ENCODE data around the gene UBE2J1. TPM values are rescaled to one million over a fixed set of nuclear protein-coding genes. Genes with fewer than 3 reads are reported as not detected.
A peak's percentile ranks its signal among the peaks of the same experiment; 100 is the strongest.
"Not testable (repeated sequence)": the region's sequence is repeated elsewhere in the genome, so short reads cannot be mapped to it uniquely, and the experiment has no call there.

UBE2J1 gene
- total RNA-seq, 1 donor from 2014 or later, result 15.0 TPM

DNA sequence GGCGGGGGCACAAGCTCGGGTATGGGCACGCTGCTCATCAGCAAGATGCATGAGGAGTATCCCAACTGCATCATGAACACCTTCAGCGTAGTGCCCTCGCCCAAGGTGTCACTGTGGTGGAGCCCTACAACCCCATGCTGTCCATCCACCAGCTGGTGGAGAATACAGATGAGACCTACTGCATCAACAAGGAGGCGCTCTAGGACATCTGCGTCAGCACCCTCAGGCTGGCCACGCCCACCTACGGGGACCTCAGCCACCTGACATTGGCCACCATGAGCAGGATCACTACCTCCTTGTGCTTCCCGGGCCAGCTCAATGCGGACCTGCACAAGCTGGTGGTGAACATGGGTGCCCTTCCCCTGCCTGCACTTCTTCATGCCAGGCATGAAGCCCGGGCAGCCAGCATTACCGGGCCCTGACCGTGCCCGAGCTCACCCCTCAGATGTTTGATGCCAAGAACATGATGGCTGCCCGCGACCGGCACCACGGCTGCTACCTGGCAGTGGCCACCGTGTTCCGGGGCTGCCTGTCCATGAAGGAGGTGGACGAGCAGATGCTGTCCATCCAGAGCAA is 50.2 kb downstream of the UBE2J1 start:
- DNase-seq (ENCODE audit: missing footprints) (no peak), ATAC-seq (no peak)
- intact Hi-C loops (cut with DNase I), result no loop called here

DNA sequence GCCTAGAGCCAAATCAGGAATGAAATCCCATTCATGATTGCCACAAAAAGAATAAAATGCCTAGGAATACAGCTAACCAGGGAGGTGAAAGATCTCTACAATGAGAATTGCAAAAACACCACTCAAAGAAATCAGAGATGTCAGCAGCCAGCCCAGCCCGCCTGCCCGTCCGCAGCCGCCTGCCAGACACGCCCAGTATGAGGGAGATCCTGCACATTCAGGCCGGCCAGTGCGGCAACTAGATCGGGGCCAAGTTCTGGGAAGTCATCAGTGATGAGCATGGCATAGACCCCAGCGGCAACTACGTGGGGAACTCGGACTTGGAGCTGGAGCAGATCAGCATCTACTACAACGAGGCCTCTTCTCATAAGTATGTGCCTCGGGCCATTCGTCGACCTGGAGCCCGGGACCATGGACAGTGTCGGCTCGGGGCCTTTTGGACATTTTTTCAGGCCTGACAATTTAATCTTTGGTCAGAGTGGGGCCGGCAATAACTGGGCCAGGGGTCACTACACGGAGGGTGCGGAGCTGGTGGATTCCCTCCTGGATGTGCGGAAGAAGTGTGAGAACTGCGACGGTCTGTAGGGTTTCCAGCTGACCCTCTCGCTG is 50.8 kb downstream of the UBE2J1 start:
- intact Hi-C loops (cut with DNase I), result no loop called here
- no peak for ATAC-seq
- no peak for DNase-seq (ENCODE audit: missing footprints)

DNA sequence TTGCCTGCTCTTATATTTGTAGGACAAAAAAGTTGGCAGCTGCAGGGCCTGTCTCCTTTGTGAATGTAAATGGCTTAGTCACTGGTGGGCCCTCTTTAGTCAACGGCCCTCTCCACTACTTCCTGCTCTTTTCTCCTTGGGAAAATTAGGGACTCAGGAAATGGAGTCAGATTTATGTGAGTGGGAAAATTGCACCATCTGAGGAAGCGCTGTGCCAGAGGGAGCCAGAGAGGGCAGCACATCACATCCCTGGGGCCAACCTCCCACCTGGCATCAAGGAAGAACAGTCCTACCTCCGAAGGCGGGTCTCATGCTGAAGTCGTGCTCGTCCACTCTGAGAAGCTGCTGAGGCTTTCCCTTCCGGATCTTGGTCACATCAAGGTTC is 53.1 kb downstream of the UBE2J1 start:
- intact Hi-C loops (cut with DNase I), result no loop called here

DNA sequence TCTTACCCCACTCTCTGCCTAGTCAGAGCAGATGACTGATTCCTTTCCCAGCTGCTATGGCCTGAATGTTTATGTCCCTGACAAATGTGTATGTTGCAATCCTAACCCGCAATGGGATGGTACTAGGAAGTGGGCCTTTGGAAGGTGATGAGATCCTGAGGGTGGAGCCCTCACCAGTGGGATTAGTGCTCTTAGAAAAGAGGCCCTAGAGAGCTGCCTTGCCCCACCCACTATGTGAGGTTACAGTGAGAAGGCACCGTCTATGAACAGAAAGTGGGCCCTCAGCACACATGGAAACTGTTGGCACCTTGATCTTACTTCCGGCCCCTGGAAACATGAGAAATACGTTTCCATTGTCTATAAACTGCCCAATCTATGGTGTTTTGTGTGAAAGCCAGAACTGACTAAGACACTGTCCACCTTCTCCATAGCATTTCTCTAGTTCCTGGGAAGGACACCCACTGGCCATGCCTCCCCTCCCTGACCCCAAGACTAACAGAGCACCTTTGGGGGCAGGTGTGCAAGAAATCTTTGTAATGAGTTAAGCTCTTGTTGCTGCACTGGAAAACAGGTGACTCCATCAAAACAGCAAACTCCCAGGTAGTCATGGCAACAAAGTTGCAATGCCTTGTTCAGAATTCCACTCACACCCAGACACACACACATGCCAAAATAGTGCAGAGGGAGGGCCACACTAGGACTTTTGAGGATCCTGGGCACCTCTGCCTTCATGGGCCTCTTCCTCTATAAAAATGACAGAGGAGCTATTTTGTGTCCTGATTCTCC is 53.6 kb downstream of the UBE2J1 start:
- DNase-seq (ENCODE audit: missing footprints) (no peak), ATAC-seq (no peak)
- intact Hi-C loops (cut with DNase I), result no loop called here

More for the DNA sequence above, 53.1 kb downstream of the UBE2J1 start:
- no peak for ATAC-seq
- DNase-seq (ENCODE audit: missing footprints), result no peak

DNA sequence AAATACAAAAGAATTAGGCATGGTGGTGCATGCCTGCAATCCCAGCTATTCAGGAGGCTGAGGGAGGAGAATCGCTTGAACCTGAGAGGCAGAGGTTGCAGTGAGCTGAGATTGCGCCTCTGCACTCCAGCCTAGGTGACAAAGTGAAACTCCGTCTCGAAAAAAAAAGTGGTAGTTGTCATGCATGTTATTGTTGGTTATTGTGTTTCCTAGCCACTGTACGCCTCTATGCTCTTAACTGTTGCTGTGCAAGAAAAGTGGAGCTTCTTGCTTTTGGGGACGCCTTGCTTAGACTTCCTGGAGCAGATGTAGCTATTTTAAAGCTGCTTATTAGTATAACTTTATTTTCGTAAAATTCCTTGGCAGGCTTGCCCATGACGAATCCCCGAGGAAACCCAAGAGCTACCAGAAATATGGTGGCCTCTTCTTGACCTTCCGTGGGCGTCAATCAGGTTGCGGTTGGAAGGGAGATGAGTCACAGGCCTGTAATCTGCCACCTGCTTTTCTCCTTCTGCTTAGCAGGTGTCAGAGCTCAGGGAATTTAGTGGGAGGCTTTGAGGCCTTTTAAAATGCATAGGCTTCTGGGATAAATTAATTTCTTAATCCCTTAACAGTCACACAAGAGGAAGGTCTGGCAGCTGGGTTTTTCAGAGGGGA is 54.7 kb downstream of the UBE2J1 start:
- peak; percentile 52 for ATAC-seq
- intact Hi-C loops (cut with DNase I), result no loop called here
- DNase-seq (ENCODE audit: missing footprints), result no peak

DNA sequence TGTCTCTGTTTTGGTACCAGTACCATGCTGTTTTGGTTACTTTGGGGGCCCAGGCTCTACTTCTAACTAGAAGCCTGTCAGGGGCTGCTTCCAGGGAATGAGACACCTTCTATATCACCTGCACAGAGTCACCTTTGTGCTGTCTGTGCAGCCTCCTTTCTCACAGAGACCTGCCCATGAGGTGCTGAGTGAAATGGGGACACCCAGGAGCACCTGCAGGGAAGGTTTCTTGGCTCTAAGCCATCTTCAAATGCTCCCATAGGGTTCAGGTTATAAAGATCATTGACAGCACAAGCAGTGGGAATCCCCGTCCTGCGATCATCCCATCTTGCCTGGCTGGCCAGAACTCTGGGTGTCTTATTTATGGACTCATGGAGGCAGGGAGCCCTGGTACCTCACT is 56.5 kb downstream of the UBE2J1 start:
- intact Hi-C loops (cut with DNase I), result no loop called here
- DNase-seq (ENCODE audit: missing footprints) (no peak), ATAC-seq (no peak)

DNA sequence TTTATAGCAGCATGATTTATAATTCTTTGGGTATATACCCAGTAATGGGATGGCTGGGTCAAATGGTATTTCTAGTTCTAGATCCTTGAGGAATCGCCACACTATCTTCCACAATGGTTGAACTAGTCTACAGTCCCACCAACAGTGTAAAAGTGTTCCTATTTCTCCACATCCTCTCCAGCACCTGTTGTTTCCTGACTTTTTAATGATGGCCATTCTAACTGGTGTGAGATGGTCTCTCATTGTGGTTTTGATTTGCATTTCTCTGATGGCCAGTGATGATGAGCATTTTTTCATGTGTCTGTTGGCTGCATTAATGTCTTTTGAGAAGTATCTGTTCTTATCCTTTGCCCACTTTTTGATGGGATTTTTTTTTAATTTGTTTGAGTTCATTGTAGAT is 57.4 kb downstream of the UBE2J1 start:
- intact Hi-C loops (cut with DNase I); ATAC-seq: not testable (repeated sequence)

DNA sequence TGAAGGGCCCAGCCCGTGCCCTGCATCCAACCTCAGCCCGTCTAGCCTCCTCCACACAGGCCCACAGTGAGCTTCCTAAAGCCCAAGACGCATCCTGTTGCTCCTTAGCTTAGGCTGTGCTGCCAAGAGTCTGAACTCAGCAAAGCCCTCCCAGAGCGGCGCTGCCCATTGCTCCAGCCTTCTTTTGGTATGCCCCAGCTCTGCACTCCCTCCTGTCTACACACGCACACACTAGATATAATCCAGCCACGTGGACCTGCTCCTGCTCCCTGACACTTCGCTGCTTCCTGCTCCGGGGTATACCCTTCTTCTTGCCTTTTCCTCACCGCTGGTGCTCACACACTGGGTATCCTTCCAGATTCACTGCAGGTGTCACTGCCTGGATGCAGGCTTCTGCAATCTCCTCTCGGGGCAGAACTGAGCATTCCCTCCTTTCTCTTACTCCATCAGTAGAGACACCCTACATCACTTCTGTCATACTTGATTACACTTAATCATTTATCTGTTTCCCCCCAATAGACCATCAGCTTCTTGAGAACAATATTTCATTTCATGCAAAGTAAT is 61.2 kb downstream of the UBE2J1 start:
- DNase-seq (ENCODE audit: missing footprints), result no peak
- no peak for ATAC-seq
- intact Hi-C loops (cut with DNase I), result no loop called here

More for the DNA sequence above, 57.4 kb downstream of the UBE2J1 start:
- DNase-seq (ENCODE audit: missing footprints), result not testable (repeated sequence)

DNA sequence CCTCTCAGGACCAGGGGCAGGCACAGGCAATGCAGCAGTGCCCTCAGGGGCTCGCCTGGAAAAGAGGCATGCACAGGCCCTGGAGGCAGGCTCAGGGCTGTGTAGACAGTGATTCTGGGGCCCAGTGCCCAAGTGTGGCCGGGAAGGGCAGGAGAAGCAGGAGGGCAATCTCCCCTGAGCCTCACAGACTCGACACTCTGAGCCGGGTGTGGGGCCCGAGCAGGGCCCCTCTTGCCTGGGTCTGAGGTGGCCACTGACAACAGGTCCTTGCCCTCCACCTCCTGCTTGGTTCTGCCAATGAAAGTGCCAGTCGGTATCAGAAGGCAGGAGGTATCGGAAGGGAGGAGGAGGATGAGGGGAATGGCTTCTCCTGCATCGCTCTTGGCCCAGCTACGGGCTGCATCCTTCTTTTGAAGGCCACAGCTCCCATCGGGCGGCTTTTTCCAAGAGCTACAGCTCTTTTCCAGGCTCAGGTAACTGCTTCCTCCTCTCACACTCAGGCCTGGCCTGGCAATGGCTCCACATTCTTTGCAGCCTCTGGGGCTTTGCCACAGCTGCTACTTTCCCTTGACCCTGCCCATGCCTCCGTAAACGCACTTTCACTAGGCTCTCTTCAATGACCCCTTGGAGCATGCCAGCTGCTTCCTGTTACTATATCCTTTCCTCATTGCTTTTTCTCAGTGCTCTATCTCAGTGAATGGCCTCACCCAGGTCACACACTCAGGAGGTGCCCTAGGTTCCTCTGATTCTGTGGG is 61.9 kb downstream of the UBE2J1 start:
- ATAC-seq (no peak), DNase-seq (ENCODE audit: missing footprints) (no peak)

DNA sequence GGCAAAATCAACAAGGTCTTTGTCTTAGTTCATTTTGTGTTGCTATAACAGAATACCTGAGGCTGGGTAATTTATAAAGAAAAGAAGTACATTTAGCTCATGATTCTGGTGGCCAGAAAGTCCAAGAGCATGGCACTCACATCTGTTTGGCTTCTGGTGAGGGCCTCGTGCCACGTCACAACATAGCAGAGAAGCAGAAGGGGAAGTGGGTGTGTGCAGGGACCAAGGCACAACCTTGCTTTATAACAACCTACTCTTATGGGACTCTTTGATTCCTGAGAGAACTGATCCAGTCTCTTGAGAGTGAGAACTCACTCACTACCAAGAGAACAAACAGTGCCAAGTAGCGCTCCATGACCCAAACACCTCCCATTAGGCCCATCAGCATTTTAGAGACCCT is 62.8 kb downstream of the UBE2J1 start:
- no peak for DNase-seq (ENCODE audit: missing footprints)
- no peak for ATAC-seq
- intact Hi-C loops (cut with DNase I), result no loop called here

More for the DNA sequence above, 61.9 kb downstream of the UBE2J1 start:
- intact Hi-C loops (cut with DNase I), result no loop called here

DNA sequence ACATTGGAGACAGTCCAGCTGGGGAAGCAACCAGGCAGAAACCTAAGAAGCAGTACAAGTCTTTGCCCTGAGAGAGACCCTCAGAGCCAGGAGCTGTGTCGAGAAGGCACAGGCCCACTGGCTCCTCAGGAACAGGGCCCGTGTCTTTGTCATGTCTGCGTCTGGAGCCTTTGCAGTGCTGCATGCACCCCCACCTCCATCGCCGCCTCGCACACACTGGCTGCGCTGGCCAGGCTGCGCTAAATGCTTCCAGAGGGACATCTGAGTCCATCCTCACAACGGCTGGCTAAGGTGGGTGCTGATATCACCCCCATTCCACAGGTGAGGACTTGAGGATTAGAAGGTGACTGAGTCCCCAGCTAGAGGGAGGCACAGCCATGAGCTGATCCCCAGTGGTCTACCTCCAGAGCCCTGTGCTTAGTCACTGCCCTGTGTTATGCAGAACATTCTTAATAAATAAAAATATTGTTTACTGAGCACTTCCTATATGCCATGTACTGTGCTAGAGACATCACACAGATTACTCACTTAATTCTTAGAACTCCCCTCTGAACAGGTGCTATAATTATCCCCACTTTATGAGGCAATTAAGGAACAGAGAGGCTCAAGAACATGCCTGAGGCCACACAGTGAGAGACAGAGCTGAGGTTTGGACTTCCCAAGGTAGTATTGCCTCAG is 65.0 kb downstream of the UBE2J1 start:
- no peak for ATAC-seq
- intact Hi-C loops (cut with DNase I), result no loop called here
- DNase-seq (ENCODE audit: missing footprints), result no peak

DNA sequence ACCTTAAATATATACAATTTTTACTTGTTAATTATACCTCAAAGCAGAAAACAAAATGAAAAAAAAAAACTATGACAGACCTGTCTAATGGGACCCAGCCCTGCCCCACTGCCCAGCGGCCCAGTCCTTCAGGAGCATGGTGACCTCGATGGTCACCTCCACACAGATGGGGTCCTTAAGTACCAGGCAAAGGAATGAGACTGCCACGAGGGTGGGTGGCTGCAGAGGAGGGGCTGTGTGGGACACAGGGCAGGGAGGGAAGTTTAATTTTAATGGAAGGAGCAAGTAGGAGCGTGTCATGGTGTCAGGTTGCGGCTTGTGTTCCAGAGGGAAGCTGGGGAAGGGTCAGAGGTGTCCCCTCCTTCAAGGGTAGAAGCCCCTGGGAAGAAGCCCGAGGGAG is 66.0 kb downstream of the UBE2J1 start:
- ATAC-seq (no peak), DNase-seq (ENCODE audit: missing footprints) (no peak)
- intact Hi-C loops (cut with DNase I), result no loop called here

DNA sequence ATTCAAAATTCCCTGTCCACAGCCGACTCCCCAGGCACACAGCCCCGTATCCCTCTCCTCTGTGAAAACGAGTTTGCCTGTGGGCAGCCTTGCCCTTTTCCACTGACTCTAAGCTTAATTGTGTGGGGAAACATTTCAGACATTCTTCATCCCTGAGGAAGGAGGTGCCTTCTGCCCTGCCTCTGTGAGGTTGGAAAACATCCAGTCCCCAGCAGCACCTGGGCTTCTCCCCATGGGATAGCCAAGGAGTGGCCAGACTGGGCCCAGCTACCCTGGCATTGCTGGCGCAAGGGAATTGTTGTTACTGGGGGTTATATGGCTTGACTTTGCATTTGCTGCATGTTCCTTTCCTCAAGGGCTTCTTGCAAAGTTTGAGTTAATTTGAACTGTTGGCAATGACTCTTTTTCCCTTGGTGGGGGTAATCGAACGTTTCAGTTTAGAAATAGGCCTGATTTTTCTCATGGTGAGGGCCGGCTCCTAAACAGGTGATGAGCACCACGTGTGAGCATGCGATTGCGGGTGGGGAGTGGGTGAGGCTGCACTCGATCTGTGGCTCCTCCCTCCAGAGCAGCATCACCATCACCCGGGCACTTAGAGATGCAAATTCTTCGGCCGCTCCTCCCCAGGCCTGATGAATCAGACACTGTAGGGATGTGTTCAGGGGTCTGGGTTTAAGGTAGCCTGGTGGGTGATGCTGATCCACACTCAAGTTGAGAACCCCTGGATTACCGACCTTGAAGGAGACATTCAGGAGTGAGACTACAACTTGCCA is 67.4 kb downstream of the UBE2J1 start:
- DNase-seq (ENCODE audit: missing footprints) (no peak), ATAC-seq (no peak)
- intact Hi-C loops (cut with DNase I), result no loop called here

DNA sequence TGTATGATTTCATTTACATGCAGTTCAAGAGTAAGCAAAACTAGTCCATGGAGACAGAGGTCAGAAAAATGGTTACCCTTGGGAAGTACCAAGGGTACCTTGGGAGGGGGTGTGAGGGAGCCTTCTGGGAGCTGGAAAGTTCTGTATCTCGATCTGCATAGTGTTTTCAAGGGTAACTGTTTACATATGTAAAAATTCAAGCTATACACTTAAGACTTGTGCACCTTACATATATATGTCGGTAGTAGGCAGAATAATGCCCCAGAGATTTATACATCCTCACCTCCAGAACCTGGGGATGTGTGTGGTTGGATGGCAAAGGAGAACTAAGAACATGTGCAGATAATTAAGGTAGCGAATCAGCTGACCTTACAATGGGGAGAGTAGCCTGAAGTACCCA is 68.4 kb downstream of the UBE2J1 start:
- no peak for ATAC-seq
- intact Hi-C loops (cut with DNase I), result no loop called here
- DNase-seq (ENCODE audit: missing footprints), result no peak

DNA sequence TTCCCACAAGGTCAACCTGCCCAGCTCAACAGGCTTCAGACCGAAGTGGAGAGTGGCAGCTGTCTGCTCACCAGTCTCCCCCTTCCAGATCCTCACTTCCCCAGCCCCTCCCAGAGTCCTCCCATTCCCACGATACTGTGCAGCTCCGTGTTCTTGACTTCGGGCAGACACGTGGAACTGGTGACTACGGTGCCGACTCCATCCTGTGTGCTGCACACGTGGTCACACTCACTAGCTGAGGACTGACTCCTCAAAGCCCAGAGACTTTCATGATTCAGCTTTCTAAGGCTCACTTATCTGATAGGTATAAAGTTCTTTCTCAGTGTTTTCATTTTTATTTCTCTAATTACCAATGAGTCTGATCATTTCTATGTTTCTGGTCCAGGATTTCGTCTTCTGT is 69.8 kb downstream of the UBE2J1 start:
- DNase-seq (ENCODE audit: missing footprints) (no peak), ATAC-seq (no peak)
- intact Hi-C loops (cut with DNase I), result no loop called here

DNA sequence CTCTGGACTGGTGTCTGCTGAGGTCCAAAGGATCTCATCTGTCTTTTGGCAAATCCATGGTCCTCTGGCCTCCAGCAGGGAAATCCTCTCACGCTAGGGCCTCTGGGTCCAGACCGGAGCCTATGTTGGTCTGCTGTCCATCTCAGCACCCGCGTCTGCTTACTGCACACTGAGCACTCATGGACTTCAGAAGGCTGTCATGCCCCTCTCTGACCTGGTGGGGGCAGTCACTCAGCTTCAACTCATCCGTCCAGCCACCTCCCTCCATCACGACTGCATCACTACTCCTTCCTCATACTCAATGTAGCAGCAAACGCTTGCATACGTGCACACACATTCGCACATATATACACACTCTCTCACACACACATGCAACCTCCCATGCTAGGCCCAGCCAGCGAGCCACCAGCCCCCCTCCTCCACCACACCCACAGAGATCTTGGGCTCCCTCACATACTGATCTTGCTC is 70.7 kb downstream of the UBE2J1 start:
- ATAC-seq (no peak), DNase-seq (ENCODE audit: missing footprints) (no peak)
- intact Hi-C loops (cut with DNase I), result no loop called here

DNA sequence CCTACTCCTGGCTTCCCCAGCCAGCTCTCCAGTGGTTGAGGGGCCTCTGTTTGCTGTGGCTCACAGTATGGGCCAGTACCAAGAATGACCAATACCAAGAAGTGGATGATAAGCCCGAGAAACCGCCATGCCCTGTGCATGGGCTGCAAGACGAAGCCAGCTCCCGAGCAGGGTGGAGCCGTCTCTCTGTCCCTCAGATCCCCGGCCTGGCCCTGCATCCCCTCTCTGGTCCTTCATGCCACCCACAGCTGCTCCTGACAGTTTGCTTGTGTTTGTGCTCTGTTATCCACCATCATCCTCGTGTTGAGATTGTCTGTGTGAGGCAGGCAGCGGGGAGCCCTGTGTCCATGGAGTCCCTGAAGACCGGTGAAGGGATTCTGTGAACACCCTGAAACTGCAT is 73.6 kb downstream of the UBE2J1 start:
- ATAC-seq, result no peak
- intact Hi-C loops (cut with DNase I), result no loop called here

More for the DNA sequence above, 73.6 kb downstream of the UBE2J1 start:
- DNase-seq (ENCODE audit: missing footprints), result no peak

Data from Right ventricle myocardium inferior (tissue), 1 donor.